ENCODE results near the gene CD80. TPM values are rescaled to one million over a fixed set of nuclear protein-coding genes. Genes with fewer than 3 reads are reported as not detected.

The CD80 gene
- total RNA-seq: 0.39 and 0.76 TPM in 2 replicates

GRCh38 chr3:119559441-119559963 lies at the start of gene CD80:
Gene CD80 (minus strand): TSS chr3:119559614. CDS start chr3:119557728, 1,886 bp downstream.

GRCh38 chr3:119597548-119598288 lies 38.3 kb upstream of the CD80 start, which contains the start of gene PLA1A:
Gene PLA1A (plus strand): TSS chr3:119597885. CDS start chr3:119597914, 29 bp downstream.

GRCh38 chr3:119579366-119580066 lies 20.1 kb upstream of the CD80 start, which contains the start of gene ADPRH:
Gene ADPRH (plus strand): TSS chr3:119579492. CDS start chr3:119582170, 2,678 bp downstream.

GRCh38 chr3:119498186-119499011 lies 61.0 kb downstream of the CD80 start, which contains the start of gene TIMMDC1:
Gene TIMMDC1 (plus strand): TSS chr3:119498547. CDS start chr3:119498734, 187 bp downstream.

Other genes with a start within 250 kb of the CD80 start
- 89.9 and 100 TPM in 2 replicates for gene TMEM39A, start 96.0 kb downstream of the CD80 start, total RNA-seq
- gene POGLUT1, start 90.7 kb downstream of the CD80 start, total RNA-seq: 10.6 and 19.1 TPM in 2 replicates
- 46.7 and 67.5 TPM in 2 replicates for gene TIMMDC1, start 61.1 kb downstream of the CD80 start, total RNA-seq
- 23.6 and 25.3 TPM in 2 replicates for gene ADPRH, start 19.9 kb upstream of the CD80 start, total RNA-seq
- gene PLA1A, start 38.3 kb upstream of the CD80 start, total RNA-seq: 0.87 and 1.6 TPM in 2 replicates
- gene POPDC2, start 101.0 kb upstream of the CD80 start, total RNA-seq: 0.22 and 1.6 TPM in 2 replicates
- gene COX17, start 117.8 kb upstream of the CD80 start, total RNA-seq: 6.3 and 17.7 TPM in 2 replicates
- gene CFAP91, start 143.4 kb upstream of the CD80 start, total RNA-seq: not detected in 2 replicates
- gene NR1I2, start 222.5 kb upstream of the CD80 start, total RNA-seq: not detected in 2 replicates

All from placental epithelial cell (primary cell).